HG03066 (cell line): ENCODE results near the gene NCKIPSD.

Source experiments
- ATAC-seq: cut with Tn5 transposase; IDR thresholded peaks from one replicate; pipeline ENCODE4 v1.9.1; 2021; ENCODE audit warnings: low read depth; ENCODE audit not compliant: unreplicated experiment

The NCKIPSD gene

DNA sequence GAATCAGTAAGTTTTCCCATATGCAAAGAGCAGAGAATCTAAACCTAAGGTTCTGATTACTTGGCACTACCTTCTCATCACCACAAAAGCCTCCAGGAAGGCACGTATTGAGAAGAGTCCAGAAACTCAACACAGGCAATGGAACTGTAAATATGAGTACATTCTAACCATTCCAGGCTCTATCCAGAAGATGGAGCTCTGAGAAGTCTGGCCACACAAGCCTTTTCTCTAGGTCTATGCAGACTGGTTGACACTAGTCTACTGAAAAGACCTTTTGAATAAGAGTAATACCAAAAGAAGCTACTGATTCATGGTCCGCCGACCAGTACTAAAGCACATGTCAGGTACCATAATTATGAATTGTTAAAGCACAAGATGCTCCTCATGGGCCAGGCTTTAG lies 12.2 kb upstream of the NCKIPSD start:
- no peak for ATAC-seq

DNA sequence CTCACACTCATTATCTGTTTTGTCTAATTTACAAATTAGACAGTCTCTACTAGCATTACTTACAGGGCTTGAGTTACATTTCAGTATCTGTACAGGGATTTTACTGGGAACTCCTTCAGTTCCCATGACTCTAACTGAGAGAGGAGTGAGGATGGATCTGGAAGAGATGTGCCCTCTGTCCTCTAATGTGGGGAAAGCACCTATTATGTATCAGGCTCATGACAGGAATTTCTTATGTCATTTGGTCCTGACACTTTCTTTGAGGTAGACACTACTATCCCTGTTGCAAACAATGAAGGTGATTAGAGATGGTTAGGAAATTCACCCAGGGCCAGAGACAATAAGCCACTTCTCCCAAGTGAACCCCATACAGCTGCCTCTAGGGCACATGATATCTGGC lies 10.9 kb upstream of the NCKIPSD start:
- ATAC-seq: no peak

DNA sequence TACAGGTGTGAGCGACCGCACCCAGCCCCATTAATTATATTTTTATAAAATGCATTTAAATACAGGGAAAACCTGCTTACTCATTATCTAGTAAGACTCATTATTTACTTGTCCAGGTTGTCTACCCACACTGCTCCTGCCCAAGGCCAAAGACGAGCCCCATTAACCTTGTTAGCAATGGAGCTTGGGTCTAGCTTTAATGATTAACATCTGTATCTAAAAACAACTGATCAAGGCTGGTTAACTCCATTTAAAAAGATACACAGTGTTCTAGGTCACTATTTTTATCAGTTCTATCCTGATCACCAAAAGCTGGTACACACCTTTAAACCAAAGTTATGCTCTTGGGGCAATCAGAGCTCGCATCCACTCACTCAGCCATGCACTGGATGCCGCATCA lies 10.4 kb upstream of the NCKIPSD start:
- no peak for ATAC-seq

DNA sequence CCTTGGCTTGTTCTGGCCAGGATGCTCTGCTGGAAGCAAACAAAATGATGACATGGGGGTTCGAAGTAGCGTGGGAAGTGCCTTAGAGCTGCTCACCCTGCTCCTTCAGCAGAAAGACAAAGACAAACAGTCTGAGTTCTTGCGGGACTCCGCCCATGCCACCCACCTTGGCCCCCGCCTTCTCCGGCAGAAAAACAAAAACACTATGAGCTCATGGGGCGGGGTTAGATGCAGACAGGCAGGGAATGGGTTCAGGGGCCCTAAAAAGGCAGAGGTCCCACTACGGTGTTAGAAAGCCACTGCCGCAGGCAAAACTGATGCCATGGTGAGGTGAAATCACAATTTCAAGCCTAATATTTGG lies 9.7 kb upstream of the NCKIPSD start:
- no peak for ATAC-seq

DNA sequence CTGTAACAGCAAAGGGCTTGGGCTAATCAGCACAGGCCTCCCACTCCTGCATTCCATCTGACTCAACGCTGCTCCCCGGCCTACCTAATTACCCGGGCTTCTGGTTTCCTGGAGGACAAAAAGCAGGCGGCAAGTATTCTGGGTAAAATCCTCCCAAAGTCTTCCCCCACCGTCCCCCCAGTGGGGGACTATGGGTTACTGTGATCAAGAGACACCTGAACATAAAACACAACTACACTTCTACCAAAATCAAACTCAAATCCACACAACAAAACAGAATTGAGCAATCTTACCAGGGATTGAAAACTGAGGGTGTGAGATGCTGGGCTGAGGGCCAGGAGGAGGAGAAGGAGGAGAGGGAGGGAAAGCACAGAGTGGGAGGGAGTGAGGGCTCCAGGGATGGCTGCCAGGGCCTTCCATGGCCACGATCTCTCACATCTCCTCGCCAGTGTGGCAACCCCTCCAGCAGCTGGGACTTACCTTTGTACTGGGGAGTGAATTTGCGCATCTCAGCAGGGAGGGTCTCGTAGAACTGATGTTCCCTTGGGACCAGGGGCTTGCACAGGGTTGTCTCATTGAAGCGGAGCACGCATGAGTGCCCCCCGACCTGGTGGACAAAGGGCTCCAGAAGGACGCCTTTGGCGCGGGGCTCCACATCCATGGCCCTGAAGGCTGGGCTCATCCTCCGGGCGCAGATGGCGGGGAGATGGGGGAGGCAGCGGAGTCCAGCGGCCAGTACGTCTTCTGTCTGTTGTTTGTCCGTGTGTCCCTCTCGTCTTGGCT lies 9.1 kb upstream of the NCKIPSD start:
- no peak for ATAC-seq

DNA sequence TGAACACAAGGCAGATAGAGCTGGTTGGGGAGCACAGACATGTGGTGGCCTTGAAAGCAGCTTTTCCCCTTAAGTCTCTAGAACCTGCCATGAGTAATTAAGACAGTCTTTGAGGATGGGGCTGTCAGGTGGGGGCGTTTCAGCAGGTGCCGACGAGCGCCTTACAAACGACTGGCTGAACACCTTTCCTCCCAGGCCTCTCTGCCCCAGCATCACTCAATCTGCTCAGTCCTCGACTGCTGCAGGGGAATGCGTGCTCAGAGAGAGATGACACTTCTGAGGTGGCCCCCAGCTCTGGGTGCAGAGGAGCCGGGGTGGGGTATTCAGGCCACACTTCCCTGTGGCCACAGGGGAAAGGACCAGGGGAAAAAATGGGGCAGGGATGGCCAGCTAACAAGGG lies 8.1 kb upstream of the NCKIPSD start:
- no peak for ATAC-seq

DNA sequence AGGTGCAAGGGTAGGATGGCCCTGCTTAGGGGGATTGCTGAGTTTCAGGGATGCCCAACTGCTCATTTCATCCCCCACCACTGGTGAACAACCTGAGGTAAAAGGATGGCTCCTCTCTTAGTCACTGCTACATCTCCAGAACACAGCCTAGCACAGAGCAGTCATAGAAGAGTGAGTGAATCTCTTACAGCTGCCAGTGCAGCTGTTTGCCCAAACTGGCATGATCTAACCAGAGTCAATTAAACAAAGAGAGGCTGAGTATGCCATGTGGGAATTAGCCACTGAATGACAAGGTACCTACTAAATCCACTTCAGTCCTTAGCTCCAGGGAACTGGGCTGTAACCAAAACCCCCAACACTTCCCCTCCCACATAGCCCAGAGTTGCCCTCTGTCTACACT lies 6.8 kb upstream of the NCKIPSD start:
- ATAC-seq: no peak

DNA sequence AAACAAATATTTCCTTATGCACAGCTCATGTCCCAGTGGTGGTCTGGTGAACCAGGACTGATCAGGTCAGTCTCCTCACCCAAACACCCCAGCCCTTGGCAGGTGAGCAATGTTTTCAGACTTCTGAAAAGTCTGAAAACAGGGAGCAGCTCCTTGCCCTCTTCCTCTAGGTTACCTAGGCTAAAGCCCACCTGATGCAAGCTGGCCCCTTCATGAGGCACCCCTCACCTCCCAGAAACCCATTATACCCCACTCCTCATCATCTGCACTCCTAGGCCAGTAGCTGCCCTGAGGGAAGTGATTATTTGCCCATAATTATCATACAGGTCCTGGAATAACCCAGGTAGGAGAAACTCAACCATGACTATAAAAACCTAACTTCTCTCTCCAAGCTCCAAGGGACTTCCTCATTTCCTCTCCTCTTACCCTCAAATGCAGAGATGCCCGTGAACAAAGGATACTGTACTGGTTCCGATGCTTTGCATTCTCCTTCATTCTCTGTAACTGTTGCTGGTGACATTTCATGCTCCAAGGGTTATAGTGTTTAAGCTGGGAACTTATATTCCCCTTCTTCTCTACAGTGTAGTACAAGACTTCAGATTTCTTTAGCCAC lies 5.2 kb upstream of the NCKIPSD start:
- no peak for ATAC-seq

DNA sequence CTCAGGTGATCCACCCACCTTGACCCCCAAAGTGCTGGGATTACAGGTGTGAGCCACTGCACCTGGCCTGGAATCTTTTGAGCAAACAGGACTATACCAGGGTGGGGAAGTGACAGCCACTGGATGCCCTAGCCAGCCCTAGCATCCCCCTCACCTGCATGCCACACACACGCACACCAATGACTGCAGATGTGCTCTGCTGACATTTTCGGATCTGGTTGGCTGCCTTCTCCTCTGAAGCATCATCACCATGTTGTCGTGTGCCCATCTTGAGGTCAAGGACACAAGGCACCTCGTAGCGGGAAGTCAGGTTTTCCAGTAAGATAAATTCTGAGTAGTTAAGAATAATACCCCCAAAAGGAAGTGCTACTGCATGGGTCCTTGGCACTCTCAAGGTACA lies 3.7 kb upstream of the NCKIPSD start:
- ATAC-seq: no peak

DNA sequence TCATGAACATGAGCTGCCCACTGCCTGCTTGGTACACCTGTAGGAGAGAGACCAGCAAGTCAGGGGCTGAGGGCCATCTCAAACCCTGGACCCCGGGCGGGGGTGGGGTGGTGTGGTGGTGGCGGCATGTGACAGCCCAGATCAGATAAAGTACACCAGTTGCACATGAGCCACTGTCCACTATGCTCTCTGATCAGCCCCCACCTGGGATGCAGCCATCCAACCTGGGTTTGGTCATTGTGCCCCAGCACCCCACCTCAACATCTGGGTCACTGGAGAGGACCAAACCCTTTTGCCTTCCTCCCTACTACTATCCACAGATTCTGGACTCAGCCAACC lies 3.0 kb upstream of the NCKIPSD start:
- no peak for ATAC-seq

DNA sequence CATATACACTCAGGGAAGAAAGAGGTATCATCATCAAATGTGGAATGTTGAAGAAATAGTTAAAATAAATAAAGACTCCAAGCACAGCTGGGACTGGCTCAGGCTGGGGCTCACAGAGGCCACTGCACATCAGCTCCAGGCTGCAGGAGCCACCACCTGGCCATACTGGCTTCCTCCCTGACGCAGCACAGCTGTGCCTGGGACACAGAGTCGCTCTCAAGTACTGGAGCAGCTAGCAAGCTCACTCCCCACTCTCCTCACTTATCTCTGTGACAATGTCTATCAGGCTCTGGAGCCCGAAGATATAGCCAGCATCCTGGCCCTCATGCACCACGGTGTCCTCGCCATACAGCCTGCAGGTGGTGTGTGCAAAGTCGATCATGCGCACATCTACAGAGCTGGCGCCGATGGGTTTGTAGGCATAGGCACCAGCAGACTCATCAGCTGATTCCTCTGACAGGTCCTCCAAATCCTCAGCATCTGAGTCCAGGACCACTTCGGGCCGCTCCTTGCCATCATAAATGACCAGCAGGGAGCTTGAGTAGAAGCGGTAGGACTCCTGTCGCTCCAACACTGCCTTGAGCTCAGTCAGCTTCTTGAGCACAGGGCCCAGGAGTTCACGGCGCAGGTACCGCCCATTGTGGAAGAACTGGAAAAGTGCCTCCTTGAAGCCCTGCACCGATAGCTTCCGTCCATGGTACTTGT lies 2.5 kb upstream of the NCKIPSD start:
- no peak for ATAC-seq

DNA sequence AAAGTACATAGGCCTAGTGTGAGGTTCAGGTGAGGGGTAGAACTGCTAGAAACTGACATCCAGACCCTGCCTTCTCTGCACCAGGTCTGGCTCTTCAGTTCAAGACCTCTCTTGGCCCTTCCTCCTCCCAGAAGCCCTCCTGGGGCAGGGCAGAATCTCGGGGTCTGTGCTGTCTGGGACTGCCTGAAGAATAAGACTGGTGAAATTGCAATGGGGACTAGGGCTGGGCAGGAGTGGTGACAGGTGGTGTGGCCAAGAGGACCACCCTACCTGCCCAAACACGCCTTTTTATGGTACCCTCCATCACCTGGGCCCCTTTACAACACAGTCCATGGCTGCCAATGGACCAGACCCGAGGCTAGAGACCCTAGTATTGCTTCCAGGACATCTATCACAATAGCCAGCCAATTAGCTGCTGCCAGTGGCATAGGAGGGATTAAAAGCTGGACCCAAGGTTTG lies 1.5 kb upstream of the NCKIPSD start:
- ATAC-seq: no peak

DNA sequence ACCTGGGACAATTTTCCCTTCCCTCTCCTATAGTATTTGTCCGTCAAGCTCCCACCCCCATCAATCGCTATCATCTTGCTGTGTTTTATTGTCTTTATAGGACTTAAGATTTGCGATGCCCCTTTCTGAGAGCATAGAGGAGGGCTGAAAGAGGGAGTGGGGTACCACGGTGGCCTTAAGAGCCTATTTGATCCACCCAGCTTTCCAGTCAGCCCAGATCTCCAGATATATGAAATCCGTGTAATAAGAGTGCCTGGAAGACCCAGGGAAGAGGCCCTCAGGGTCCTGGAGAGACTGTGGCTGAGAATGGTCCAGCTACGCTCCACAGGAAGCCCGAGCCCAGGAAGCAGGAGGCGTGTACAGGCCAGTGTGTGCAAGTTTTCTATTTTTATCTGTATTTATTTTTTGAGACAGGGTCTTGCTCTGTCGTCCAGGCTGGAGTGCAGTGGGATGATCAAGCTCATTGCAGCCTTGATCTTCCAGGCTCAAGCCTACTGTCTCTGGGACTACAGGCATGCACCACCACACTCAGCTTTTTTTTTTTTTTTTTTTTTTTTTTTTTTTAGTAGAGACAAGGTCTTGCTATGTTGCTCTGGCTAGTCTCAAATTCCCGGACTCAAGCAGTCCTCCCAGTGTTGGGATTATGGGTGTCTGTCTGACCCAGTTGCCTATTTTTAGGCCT lies 964 bp upstream of the NCKIPSD start:
- no peak for ATAC-seq

DNA sequence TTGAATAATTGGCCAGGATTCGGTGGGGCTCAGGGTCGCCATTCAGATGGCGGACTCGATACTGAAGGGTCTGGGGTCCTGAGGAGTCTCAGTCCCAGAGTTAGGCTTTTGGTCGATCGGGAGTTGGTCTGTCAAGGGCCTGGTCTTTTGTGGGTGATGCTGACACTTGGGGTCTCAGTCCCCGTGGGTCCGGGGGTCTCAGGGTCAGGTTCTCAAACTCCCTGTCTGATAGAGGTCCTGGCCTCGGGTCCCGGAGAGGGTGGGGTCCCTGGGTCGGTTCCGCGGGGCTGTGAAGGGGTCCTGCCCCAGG lies 467 bp downstream of the NCKIPSD start:
- ATAC-seq: no peak

DNA sequence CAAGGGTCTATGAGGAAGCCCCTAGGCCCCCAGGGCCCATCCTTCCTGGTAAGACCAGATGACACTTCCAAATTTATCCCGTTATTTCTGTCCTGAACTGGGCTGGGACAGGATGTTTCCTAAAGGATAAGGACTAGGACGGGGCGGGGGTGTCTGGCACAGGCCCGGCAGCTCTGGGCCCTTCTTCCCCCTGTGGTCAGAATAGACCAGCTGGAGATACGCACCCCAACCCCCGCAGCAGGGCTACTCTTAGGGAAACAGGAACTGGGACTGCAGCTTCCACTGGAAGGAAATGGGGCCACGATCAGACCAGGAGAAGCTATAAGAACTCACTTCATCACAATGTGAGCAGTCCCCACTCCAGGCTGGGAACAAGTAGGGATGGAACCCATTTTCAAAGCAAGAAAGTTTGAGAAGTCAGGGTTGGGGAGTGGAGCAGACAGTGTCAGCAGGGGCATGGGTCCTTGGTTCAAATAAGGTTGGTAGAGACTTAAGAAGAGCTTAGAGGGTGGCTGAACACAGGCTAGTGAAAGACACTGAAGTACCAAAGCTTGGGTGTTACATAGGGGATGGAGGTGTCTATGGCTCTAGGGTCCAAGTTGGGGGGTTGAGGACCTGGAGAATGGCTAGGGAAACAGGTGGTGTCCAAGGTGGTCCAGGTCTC lies 1.1 kb downstream of the NCKIPSD start:
- no peak for ATAC-seq

DNA sequence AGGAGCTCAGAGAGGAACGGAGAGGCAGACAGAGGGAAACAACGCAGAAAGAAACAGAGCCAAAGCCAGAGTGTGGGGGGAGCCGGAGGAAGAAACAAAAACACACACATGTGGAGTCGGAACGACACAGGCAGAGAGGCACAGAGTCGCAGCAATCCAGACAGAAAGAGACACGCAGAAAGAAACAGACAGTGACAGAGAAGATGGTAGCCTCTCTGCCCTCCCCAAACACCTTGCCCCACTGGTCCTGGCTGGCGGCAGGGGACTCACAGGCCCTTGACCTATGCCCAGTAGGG lies 1.7 kb downstream of the NCKIPSD start:
- no peak for ATAC-seq

DNA sequence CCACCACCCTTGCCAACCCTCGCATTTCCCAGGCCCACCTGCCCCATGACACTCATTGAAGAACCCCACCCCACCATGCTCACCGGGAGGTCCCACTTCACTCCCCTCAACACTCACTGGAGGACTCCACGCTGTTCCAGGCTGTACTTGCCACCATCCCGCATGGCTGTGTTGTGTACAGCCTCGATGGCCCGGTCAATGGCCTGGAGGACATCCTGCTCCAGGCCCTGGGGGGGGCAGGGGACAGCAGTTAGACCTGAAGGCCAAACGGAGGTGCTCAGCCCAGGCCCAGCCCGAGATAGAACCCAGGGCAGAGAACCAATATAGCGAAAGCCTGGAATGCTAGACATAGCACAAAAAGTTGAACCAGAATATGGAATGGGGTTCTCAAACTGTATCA lies 2.9 kb downstream of the NCKIPSD start:
- ATAC-seq: no peak

DNA sequence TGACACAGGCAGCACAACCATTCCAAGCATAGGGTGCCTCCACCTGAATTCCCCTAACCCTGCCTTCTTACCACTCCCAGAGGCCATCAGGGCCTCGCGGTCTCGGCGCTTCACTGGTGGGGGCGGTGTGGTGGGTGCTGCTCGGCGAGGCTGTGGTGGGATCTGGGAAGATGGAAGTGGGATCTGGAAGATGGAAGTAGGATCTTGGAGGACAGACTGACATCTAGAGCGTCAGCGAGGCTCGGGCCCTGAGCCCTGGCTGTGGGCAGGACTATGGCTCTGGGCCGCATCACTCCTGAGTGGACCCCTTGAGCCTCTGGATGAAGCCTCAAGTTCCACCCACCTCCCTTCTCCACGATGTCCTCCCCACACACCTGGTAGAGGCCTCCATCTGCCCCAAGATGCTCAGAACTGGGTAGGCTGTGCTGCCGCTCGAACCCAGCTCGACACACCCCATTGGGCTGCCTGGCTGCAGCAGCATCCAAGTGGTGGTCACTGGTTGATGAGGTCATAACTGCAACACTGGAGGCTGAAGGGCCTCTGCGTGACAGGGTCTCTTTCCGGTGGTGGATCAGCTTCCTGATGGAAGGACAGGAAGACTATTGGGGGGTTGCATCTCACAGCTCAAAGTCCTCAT lies 3.6 kb downstream of the NCKIPSD start:
- no peak for ATAC-seq

DNA sequence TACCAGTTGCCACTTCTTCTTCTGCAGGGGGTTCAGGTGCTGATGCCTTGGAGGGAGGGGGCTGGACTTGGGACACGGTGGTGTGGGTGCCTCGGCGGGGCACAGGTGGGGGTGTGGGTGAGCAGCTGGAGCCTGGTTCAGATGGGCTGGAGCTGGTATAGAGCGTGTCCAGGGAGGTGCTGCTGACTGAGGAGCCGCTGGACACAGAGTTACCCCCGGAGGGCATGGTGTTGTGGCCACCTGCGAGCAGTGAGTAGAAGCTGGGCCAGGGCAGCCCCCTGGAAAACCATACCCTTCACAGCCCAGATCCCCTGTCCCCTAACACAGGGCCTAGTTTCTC lies 4.2 kb downstream of the NCKIPSD start:
- no peak for ATAC-seq

DNA sequence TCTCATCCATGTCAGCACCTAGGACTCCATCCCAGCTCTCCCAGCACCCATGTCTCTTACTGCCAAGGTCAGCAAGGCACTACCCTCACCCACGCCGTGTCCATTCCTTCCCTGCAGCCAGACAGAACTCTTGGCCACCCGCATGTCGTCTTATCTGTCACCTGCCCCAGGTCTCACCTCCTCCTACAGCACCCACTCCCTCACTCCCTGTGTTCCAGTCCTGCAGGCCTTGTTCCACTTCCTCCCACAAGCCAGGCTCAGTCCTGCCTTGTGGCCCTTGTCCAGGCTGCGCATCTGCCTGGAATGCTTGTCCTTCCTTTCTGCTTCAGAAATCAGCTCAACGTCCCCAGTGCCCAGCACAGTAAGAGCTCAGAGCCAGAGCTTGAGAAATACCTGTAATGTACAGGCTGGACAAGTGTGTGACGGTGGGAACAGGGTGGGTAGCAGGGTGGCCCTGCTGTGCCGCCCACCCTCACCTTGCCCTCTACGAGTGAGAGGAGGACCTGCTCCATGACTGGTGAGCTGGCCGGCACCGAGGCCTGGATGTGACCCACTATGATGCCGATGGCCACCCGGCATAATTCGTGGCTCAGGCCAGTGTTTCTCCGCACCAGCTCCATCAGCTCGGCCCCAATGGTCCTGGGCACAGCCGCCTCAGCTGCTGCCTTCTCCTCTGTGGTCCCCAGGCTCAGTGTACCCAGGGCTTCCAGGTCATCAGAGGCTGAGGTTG lies 4.7 kb downstream of the NCKIPSD start:
- ATAC-seq: no peak
